HG03135 (cell line): Measurements from ENCODE around the gene PDE1C.

Experiments used
- ATAC-seq: cut with Tn5 transposase; IDR thresholded peaks from one replicate; pipeline ENCODE4 v1.9.1; 2021; ENCODE audit warnings: mild to moderate bottlenecking, moderate library complexity; ENCODE audit not compliant: unreplicated experiment

Gene PDE1C

DNA sequence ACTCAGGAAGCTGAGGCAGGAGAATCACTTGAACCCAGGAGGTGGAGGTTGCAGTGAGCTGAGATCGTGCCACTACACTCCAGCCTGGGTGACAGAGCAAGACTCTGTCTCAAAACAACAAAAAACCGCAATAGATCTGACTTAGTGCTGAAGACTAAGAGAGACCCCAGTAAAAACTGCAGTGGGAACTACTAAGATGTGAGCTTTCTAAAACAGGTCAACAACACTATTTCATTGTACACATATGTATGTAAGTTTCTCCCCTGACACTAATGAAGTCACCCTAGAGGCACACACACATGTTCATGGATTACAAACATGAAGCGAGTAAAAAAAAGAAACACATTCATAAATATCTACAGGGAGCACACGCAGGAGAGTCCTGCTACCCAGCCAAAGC lies 68.3 kb downstream of the PDE1C start:
- ATAC-seq: no peak

DNA sequence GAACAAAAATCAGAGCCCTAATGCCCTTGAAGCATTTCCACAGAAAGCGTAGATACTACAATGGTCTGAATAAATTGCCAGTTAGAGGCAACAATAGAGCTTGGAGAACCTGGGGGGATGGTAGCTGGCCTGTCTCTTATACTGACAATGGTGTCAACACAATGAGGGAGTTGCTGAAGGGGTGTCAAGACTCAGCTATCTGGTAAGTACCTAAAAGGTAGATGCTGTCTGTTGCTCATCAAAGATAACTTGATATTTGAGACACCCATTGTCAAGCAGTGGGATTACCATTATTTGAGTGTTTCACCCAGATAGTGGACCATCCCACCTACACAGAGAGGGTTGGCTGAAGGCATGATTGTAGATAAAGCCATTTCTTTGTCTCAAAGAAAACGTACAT lies 72.8 kb downstream of the PDE1C start:
- no peak for ATAC-seq

DNA sequence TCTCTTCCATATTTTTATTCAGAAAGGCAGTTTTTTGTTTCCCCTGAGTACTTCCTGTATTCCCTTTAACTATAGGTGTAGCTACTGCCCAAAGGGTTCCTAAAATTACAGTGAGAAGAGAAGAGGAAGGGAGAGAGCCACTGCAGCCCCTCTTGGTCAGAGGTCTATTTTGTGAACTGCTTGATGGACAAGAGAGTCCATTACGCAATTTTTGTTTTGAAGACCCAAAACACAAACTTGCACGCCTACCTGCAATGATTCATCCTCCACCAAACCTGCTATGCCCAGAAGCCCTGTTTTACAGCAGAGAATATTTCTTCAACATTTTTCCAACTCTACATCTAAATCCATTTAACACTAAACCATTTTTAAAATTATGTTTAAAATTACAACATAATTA lies 75.1 kb downstream of the PDE1C start:
- no peak for ATAC-seq

DNA sequence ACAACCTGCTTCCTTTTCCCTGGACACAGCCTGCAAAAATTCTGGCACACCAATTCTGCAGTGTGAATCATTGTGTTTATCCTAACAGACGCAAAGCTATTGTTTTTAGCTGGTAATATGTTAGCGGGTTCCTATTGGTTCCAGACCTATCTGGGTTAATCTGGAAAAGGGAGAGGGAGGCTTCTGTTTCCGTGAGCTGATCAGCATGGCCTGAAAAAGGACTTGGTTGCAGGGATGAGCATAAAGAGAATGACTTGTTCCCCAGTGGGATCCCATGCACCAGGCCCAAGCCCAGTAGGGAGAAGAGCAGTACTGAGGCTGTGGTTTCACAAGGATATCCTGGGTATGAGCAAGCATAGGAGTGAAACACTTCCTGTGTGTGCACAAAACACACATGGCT lies 78.4 kb downstream of the PDE1C start:
- no peak for ATAC-seq

DNA sequence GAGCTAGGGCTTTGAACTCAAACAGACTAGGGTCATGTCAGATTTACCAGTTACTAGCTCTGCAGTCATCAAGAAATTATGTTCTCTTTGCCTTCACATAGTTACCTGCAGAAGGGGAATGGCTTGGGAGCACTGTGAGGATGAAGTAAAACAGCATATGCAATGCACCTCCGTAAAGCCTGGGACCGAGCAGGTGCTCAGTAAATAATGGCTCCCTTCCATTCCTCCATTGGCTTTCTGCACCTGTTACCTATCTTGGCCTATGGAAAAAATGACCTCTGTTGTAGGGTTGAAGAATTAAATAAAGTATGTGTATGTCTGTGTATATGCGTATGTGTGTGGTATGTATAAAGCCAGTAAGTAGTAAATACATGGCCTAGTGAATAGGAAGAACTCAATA lies 78.8 kb downstream of the PDE1C start:
- no peak for ATAC-seq

DNA sequence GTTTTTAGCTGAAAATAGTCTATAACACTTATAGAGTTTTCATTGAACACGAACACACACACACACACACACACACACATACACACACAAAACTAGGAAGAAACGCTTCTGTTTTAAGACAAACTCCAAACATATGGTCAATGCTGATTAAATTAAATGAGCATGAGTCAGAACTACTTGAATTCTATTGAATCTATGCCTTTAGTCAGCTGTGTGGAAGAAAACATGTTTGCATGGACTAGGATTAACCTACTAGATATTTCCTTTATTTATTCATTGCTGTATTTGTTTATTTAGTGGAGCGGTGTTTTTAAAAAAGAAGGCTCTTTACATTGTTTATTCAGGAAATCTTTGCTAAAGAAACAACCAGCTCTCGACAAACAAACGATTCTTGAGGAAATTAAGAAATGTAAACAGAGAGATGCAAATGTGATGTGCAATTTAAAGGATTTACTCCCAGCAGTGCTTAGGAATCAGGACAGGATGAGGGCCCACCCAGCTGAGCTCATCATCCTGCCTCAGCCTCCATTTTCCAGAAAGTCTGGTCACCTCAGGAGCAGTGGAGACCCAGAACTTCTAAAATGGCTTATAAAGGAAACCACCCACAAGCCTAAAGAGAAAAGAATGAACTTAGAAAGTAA lies 83.2 kb downstream of the PDE1C start:
- no peak for ATAC-seq

DNA sequence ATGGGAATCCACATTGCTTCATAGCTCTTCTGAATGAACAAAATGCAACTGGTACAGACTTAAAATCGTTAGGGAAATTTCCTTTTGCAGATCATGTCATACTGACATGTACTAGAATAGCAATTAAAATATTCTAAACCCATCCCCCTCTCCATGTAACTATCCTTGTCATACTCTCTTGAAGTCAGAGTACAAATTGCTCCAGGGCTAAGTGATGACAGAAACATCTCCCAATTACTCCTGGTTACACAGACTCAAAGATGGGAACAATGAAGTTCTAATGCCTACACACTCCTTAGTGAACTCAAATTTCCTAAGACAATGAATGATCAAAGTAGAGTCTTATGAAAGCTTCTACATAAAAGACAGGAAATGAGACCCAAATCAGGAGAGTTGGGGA lies 87.2 kb downstream of the PDE1C start:
- ATAC-seq: no peak

DNA sequence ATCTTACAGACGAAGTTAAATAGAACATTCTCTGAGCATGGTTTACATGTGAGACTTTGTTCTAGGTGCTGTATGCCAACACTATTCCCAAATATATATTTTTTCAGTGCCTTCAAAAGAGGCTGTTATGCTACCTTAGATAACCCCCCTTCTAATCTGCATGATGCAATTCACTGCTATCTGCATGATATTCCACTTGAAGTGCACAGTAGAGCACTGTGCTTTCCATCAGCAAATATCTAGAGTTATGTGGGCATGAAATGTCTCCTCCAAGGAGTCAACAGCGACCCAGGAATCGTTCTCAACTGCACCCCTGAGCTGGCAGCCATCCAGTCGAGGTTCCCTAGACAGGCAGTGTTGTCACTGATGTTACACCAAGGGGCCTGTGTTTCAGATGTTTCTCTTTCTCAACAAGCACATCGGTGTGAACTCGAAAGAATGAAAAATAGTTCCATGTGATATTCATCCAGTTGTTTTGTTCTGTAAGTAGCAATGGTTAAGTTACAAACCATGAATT lies 88.3 kb downstream of the PDE1C start:
- ATAC-seq: no peak

DNA sequence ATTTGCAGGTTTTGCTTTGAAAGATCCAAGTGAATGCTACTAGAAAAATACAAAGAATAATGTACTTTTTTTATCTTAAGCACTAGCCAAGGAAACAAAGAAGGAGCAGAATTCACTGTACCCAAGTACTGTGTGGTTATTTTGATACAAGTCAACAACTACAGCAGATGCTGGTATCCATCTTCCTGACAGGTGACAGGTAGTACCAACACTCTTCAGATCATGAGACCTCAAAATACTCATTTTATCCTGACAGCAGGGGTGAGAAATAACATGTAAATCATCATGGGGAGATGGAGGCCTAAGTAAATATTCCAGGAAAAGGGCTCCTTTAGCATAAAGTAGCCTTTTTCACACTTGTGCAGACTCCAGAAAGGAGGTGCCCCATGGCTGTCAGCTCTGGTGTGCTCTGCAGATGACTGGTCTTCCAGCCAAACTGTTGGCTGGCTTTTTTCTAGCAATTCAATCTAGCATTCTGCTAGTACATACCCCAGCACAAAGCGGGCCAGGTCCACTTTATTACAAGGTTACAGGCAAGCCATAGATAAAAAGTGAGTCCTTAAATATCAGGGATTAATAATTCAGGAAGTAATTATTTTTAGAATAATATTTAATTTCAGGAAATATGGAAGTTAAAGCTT lies 90.4 kb downstream of the PDE1C start:
- ATAC-seq: no peak

DNA sequence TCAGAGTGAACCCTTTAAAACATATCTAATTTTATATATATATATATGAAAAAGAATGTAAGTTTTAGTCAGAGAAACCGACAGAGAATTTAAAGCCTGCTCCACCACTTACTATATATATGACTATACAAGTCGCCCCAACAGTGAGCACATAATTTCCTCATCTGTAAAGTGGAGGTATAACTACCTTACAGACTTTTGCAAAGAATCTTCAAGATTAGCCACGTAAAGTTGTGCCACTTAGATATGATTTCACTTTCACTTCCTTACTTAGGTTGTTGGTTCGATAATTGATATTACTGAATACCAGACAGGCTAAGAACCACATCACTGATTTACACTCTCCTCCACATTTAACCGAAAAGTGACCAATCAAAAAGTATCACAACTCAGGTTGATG lies 94.7 kb downstream of the PDE1C start:
- ATAC-seq: no peak

DNA sequence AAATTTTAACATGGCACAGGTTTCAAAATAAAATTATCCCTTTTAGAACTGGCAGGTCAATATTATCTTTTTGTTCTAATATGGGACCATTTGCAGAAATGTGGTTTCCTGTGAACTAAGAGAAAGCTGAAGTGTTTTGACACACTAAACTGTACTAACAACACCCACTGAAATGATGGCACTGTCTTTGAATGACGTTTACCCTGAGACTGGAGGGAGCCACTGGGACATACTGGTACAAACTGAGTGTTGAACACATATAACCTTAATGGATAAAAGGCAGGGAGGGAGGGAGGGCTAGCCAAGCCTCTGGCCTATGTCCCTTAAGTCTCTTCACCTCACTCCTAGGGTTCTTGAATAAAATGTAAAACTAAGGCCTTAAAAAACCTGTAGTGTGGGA lies 95.9 kb downstream of the PDE1C start:
- ATAC-seq: no peak

DNA sequence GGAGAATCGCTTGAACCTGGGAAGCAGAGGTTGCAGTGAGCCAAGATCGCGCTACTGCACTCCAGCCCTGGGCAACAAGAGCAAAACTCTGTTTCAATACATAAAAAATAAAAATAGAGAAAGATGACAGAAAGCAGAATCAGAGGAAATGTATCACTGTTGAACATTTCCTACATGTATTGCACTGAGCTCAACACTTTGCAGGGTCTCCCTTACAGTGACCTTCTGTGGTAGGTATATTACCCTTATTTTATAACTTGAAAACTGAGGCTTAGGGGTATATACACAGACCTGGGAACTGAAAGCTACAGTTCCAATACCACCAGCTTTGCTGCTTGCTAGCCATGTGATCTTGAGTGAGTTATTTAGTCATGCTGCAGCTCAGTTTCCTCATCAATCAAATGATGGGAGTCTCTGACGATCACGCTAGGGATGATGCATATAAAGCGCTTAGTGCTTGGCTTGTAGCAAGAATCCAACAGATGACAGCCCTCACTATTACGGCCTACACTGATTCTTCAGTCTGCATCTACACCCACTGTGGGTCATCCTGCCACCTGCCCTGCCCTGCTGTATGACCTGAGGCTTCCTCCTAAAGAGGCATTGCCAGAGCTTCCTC lies 99.0 kb downstream of the PDE1C start:
- ATAC-seq: no peak

DNA sequence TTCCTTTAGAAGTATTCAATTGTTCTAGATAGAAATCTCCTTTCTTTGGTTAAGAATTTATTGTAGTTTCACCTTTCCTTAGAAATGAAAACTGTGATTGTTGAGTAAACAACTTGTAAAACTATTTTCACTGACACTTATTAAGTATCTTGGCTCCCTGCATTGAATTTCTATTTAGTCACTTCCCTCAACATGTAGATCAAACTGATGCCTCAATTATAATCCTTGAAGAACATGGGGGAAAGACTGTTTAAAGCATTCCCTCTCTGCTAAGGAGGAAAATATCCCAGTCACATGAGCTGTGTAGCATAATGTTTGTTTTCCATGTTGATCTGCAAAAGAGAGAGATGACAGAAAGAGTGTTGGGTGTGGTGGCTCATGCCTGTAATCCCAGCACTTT lies 99.7 kb downstream of the PDE1C start:
- ATAC-seq: no peak

DNA sequence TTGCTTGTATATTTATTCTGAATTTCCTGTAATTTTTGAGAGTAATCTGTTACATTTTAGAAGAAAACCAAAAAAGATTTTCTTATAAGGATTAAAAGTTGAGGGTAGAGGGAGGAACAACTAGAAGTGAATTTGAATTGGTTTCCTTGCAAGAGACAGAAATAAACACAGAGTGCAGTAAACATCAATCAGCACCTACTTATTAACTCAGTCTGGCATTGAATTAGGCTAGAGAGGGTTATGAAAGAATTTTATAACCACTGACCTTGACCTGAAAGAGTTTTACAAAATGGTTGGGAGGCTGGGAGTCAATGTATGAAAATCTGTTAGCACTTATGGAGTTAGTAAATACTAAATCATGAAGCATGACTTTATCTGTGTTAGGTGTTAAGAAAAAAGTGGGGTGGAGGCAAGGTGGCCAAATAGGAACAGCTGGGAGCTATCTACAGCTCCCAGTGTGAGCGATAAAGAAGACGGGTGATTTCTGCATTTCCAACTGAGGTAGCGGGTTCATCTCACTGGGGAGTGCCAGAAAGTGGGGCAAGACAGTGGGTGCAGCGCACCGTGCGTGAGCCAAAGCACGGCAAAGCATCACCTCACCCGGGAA lies 106.5 kb downstream of the PDE1C start:
- no peak for ATAC-seq

DNA sequence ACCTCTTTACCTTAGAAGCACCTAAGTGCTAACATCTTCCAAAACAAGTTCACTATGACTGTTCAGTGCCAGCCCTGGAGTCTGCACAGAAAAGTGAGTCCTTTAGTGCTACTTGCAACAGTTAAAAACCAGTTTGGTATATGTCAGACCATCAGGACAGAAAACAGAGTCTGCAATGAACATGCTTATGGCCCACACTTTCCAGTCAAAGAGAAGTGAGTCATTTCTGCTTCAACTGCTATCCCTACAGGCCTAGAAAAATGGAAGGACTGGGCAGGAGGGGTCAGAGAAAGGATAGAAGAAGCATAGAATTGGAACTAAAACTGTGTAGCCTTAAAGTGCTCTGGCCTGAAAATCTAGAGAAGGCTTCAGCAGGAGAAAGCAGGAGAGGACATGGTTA lies 108.0 kb downstream of the PDE1C start:
- no peak for ATAC-seq

DNA sequence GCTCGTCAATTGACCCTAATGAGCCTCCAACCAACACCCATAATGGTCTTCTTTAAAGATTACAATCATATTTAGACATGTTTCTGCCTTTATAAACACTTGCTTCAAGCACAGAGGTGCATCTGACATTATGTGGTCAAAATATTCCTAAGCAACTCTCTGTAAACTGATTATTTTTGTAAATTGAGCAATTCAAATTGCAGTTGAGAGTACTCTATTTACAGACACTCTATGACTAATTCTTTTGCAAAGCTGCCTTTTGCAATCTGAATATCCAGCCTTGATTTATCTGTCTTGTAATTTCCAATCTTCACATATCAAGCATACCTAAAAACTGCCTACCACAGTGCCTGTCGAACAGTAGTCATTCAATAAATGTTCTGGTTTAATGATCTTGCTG lies 112.0 kb downstream of the PDE1C start:
- ATAC-seq: no peak

DNA sequence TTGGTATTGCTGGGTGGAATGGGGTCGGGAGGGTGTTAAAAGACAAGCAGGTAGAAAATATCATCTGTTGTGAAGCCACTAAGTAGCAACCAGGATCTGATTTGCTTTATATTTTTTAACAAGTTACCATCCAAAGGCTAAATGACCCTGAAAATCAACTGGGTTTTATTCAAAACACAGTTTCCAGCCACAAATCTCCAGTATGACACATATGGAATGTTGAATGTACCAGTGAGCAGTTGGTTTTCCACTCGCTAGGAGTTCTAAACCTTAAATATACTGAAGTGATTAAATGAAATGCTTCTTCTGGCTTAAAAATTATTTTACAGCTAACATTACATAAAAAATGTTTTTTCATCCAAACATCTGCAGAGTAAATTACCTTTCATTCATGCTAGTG lies 112.5 kb downstream of the PDE1C start:
- ATAC-seq: no peak

DNA sequence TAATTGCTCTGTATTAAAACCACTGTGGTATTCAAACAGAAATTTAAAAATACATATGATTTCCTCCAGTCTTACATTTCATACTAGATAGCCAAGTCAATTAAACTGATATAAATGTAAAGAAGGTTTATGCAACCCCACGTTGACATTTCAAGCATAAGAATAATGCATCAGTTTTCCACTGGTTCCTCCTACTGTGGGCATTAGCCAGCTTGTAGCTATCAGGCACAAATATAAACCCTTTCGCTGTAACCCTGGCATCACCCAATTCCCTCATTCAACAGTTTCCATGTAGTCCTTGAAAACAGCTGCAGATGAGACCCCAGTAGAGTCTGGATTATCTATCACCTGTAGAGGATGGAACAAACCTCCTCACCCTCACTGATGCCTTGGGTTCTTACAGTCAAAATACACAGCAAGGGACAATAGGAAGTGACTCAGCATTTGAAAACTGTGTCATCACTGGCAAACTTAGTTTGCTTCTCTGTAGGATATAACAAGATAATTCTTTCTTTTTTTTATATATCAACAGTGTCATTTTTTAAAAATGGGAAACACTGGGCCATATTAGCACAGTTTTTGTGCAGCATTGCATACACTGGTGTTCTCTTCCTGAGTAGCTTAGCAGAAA lies 113.0 kb downstream of the PDE1C start:
- ATAC-seq: no peak

DNA sequence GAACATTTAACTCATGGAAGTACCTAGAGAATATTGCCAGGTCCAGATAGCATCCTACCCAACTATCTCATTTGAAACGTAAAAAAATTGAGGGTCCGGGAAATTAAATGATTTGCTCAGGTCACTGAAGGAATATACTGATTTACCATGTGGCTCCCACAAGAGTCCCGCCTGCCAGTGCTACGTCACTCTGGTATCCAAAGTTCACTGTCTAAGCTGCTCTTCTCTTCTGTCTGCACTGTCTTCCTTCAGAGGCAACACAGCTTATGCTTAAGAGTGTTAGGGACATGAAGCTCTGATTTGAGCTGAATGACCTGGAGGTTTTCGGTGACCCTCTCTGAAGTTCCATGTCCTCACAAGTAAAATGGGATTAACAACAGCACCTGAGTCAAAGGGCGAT lies 114.6 kb downstream of the PDE1C start:
- ATAC-seq: no peak

DNA sequence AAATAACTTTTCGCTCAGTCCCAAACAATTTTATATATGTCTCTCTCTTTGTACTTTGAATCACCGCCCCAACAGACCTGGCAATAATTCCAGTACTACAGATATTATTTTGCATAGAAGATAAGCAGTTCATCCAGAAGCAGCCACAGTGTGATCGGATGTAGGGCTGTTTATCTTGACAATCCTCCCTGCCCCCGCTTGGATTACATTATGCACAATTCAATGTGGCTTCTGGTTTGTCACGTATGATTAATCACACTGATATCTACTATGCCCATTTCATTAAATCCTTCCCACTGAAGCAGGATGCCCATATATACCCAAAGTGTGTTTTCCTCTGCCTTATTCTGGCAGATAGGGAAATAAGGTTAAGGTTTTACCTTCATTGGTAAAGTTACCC lies 115.2 kb downstream of the PDE1C start:
- no peak for ATAC-seq

DNA sequence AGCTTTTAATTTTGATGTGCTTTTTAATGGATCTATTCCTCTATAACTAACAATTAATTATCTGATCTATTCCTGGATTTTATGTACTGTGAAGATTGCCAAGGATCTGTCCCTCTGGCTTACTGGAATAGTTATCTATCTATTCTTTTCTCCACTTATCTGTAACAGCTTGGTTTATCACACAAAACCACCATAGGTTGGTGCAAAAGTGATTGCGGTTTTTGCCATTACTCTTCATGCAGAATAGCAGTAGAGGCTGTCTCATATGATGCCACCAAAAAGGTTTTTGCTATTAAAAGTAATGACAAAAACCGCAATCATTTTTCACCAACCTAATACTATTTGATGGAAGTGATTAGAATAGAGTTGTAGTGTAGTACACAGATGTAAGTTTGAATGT lies 115.7 kb downstream of the PDE1C start:
- ATAC-seq: no peak

DNA sequence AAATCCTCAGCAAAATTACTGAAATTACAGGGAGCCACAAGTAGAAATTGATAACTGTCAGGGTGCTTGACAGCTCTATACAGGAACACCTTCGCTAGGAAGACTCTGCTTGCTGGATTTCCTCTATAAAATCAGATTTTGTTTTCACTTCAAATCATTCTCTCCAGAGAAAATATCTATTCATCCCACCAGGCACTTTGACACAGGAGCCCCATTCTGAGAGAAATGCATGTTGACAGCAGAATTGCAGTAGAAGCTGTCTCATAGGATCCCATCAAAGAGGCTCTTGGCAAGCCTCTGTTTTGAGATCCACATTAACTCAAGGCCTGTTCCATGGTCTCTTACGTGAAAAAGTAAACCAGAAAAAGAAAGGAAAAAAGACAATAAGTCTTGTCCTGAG lies 116.8 kb downstream of the PDE1C start:
- no peak for ATAC-seq
